Non-pigmented ciliary epithelial cell (primary cell): ENCODE measurements around the gene HCFC1.

Source experiments
- DNase-seq: peaks from one replicate; pipeline ENCODE4 v3.0.0-alpha.2; 2010; ENCODE audit warnings: low read depth

The HCFC1 gene

GRCh38 chrX:153956044-153956907 lies 15.3 kb downstream of the HCFC1 start:
- DNase-seq = no peak

GRCh38 chrX:153955228-153955732 lies 16.3 kb downstream of the HCFC1 start:
- DNase-seq = no peak

GRCh38 chrX:153954558-153955227 lies 16.9 kb downstream of the HCFC1 start:
- DNase-seq = no peak

GRCh38 chrX:153953892-153954557 lies 17.6 kb downstream of the HCFC1 start:
- no peak for DNase-seq

GRCh38 chrX:153953342-153953830 lies 18.2 kb downstream of the HCFC1 start:
- no peak for DNase-seq

GRCh38 chrX:153952373-153953026 lies 19.1 kb downstream of the HCFC1 start:
- DNase-seq = no peak

GRCh38 chrX:153951683-153952372 lies 19.8 kb downstream of the HCFC1 start:
- DNase-seq = no peak

- DNase-seq = no peak
These were observed 21.5 kb downstream of the HCFC1 start for GRCh38 chrX:153950127-153950526.

GRCh38 chrX:153948847-153949805 lies 22.5 kb downstream of the HCFC1 start:
- DNase-seq = no peak

- no peak for DNase-seq
These were observed 23.6 kb downstream of the HCFC1 start for GRCh38 chrX:153948002-153948466.

- DNase-seq = no peak
These were observed 24.4 kb downstream of the HCFC1 start for GRCh38 chrX:153947009-153947769.

GRCh38 chrX:153945956-153946943 lies 25.4 kb downstream of the HCFC1 start:
- DNase-seq = no peak

GRCh38 chrX:153944800-153945150 lies 26.8 kb downstream of the HCFC1 start:
- DNase-seq = no peak

GRCh38 chrX:153944140-153944799 lies 27.3 kb downstream of the HCFC1 start, which contains the start of gene RENBP:
Gene RENBP (minus strand): TSS chrX:153944643. CDS start chrX:153944610, 33 bp downstream.
- DNase-seq = no peak

GRCh38 chrX:153941336-153942252 lies 30.0 kb downstream of the HCFC1 start:
- no peak for DNase-seq

GRCh38 chrX:153939573-153939972 lies 32.0 kb downstream of the HCFC1 start:
- DNase-seq = no peak
